NB4 (cell line): ENCODE results near the gene SMARCAL1.

Source experiments
- POLR2A ChIP-seq: IDR thresholded peaks from 2 replicates; pipeline ENCODE4 v1.6.1; 2011; ENCODE audit warnings: mild to moderate bottlenecking; ENCODE audit not compliant: insufficient read length; ENCODE audit errors: extremely low read depth
- TF ChIP-seq, protein P1 (sequence below): IDR thresholded peaks from one replicate; pipeline ENCODE4 v1.5.1; 2012; ENCODE audit warnings: low read depth, low read length
- TF ChIP-seq, protein P2 (sequence below): IDR thresholded peaks from 2 replicates; pipeline ENCODE4 v1.6.1; 2011; ENCODE audit warnings: low read depth, low read length

DNA sequence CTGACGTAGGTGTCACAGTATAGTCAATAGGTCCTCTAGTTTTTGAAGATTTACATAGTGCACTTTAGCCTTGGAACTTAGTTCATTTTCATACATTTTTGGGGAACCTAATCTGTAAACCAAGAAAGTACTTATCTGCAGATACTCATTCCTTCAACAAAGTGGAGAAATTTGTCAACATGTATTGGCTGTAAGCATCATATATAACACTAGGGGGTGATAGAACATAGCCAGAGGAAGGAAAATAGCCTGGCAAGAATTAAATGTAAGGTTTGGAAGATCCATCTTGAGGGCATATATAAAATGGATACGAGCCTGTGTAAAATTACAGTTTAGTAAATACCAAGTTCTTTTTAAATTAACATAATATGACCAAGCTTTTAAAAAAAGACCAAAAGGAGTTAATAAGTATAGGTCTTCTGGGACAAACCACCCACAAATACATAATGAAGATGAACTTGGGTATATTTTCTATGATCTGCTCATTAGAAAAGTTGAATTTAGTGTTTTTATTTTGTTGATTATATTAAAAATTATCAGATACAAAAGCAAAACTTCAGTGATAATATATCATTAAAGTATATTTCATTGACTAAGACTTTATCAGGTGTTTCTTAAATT is 104.6 kb downstream of the SMARCAL1 start:
- TF ChIP-seq, protein P1, sequence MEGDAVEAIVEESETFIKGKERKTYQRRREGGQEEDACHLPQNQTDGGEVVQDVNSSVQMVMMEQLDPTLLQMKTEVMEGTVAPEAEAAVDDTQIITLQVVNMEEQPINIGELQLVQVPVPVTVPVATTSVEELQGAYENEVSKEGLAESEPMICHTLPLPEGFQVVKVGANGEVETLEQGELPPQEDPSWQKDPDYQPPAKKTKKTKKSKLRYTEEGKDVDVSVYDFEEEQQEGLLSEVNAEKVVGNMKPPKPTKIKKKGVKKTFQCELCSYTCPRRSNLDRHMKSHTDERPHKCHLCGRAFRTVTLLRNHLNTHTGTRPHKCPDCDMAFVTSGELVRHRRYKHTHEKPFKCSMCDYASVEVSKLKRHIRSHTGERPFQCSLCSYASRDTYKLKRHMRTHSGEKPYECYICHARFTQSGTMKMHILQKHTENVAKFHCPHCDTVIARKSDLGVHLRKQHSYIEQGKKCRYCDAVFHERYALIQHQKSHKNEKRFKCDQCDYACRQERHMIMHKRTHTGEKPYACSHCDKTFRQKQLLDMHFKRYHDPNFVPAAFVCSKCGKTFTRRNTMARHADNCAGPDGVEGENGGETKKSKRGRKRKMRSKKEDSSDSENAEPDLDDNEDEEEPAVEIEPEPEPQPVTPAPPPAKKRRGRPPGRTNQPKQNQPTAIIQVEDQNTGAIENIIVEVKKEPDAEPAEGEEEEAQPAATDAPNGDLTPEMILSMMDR: peak; percentile 60
- no peak for TF ChIP-seq POLR2A
- TF ChIP-seq, protein P2, sequence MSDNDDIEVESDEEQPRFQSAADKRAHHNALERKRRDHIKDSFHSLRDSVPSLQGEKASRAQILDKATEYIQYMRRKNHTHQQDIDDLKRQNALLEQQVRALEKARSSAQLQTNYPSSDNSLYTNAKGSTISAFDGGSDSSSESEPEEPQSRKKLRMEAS: no peak
